ENCODE results near the gene RCC2. TPM values are rescaled to one million over a fixed set of nuclear protein-coding genes. Genes with fewer than 3 reads are reported as not detected.
"Not testable (repeated sequence)": the region's sequence is repeated elsewhere in the genome, so short reads cannot be mapped to it uniquely, and the experiment has no call there.

Gene RCC2
- total and polyA plus RNA-seq, 2 of the 4 experiments (the other 2 are of a cell fraction), result 24.0 to 38.9 TPM

GRCh38 chr1:17407786-17408514 is 31.5 kb downstream of the RCC2 start:
- H2BK20ac ChIP-seq (ENCODE audit: low read depth, low read length); POLR2A ChIA-PET (ENCODE audit: unreplicated experiment); dilution Hi-C loops (cut with HindIII; ENCODE audit: low sequenced_read_pairs, unreplicated experiment); ATAC-seq (ENCODE audit: low read depth); H3K18ac ChIP-seq (ENCODE audit: low read depth, low read length); H3K9me1 ChIP-seq (ENCODE audit: insufficient read depth, low read length); H4K5ac ChIP-seq (ENCODE audit: low read depth, low read length); H3K4me1 ChIP-seq (ENCODE audit: control insufficient read depth, insufficient read depth, low read length); H3K4ac ChIP-seq (ENCODE audit: low read depth, low read length); H4K91ac ChIP-seq (ENCODE audit: insufficient read depth, low read depth, low read length); H3K27me3 ChIP-seq (ENCODE audit: control insufficient read depth, insufficient read depth, low read length); H2BK5ac ChIP-seq (ENCODE audit: low read depth, low read length, poor library complexity, severe bottlenecking); H3K27ac ChIP-seq (ENCODE audit: insufficient read depth, low read length); H3K14ac ChIP-seq (replicated peaks; ENCODE audit: low read depth, low read length); H2AK5ac ChIP-seq (ENCODE audit: low read depth, low read length); H2AK9ac ChIP-seq (replicated peaks; ENCODE audit: low read depth, low read length, poor library complexity); CTCF ChIA-PET; H2BK120ac ChIP-seq (ENCODE audit: low read depth, low read length); H3K9me3 ChIP-seq (ENCODE audit: control insufficient read depth, insufficient read depth, low read length); BruUV-seq (replicated peaks); H3K4me3 ChIP-seq (ENCODE audit: insufficient read depth, low read depth, low read length); H3K9ac ChIP-seq (ENCODE audit: low read depth, low read length); H2BK15ac ChIP-seq (ENCODE audit: low read depth, low read length); H3K56ac ChIP-seq (ENCODE audit: extremely low read depth, insufficient read depth, low read length); H3K23ac ChIP-seq (ENCODE audit: low read depth, low read length); H3K4me2 ChIP-seq (ENCODE audit: low read depth, low read length); DNase-seq; H2AFZ ChIP-seq (replicated peaks; ENCODE audit: low read length, poor library complexity); H4K8ac ChIP-seq (ENCODE audit: low read depth in 2 of 2, low read length in 2 of 2): not testable (repeated sequence)
- Histone ChIP-seq H3K79me1 (ENCODE audit: low read depth in 1 of 2, low read length in 2 of 2) (peaks cover 0 to 26% of the 10 kb centered on the region in 2 experiments; a peak in 3 of 4 replicates), H3K36me3 (ENCODE audit: control insufficient read depth, insufficient read depth, low read length) (peaks cover 41% of the 10 kb centered on the region), H4K20me1 (ENCODE audit: insufficient read depth, low read length) (peaks cover 14% of the 10 kb centered on the region)
- in situ Hi-C loops (cut with MboI; ENCODE audit: low sequenced_read_pairs) (loop anchor here (5.0 kb wide), 2 partner anchors 281 to 346 kb away; no protein-coding TSS in a partner anchor), intact Hi-C loops (cut with micrococcal nuclease) (loop anchor here (5.0 kb wide), 1 partner anchor 171 kb away; no protein-coding TSS in a partner anchor)
- WGBS, 2 experiments (ENCODE audit: extremely low coverage in 2 of 2, insufficient read length in 1 of 2), result 96% methylated on average over 9 of the region's 30 CpGs; no CpG with 5 or more reads in 1 of the 2 experiments

- peaks cover 31% of the 10 kb centered on the region for H3K36me3 ChIP-seq (ENCODE audit: control insufficient read depth, insufficient read depth, low read length)
- H3K9ac ChIP-seq (ENCODE audit: low read depth, low read length); POLR2A ChIA-PET (ENCODE audit: unreplicated experiment); H2AK5ac ChIP-seq (ENCODE audit: low read depth, low read length); H2BK15ac ChIP-seq (ENCODE audit: low read depth, low read length); H3K9me3 ChIP-seq (ENCODE audit: control insufficient read depth, insufficient read depth, low read length); H3K9me1 ChIP-seq (ENCODE audit: insufficient read depth, low read length); H3K56ac ChIP-seq (ENCODE audit: extremely low read depth, insufficient read depth, low read length); H2AK9ac ChIP-seq (replicated peaks; ENCODE audit: low read depth, low read length, poor library complexity); H3K14ac ChIP-seq (replicated peaks; ENCODE audit: low read depth, low read length); H2AFZ ChIP-seq (replicated peaks; ENCODE audit: low read length, poor library complexity); H2BK120ac ChIP-seq (ENCODE audit: low read depth, low read length); H3K27me3 ChIP-seq (ENCODE audit: control insufficient read depth, insufficient read depth, low read length); H3K27ac ChIP-seq (ENCODE audit: insufficient read depth, low read length); H3K4me3 ChIP-seq (ENCODE audit: insufficient read depth, low read depth, low read length); H3K4me1 ChIP-seq (ENCODE audit: control insufficient read depth, insufficient read depth, low read length); H4K5ac ChIP-seq (ENCODE audit: low read depth, low read length); H3K4me2 ChIP-seq (ENCODE audit: low read depth, low read length); H3K23ac ChIP-seq (ENCODE audit: low read depth, low read length); H4K91ac ChIP-seq (ENCODE audit: insufficient read depth, low read depth, low read length); H3K4ac ChIP-seq (ENCODE audit: low read depth, low read length); H2BK5ac ChIP-seq (ENCODE audit: low read depth, low read length, poor library complexity, severe bottlenecking); H4K8ac ChIP-seq (ENCODE audit: low read depth in 2 of 2, low read length in 2 of 2); dilution Hi-C loops (cut with HindIII; ENCODE audit: low sequenced_read_pairs, unreplicated experiment); H2BK20ac ChIP-seq (ENCODE audit: low read depth, low read length); H3K18ac ChIP-seq (ENCODE audit: low read depth, low read length); DNase-seq; CTCF ChIA-PET; ATAC-seq (ENCODE audit: low read depth): not testable (repeated sequence)
- peaks cover 0 to 19% of the 10 kb centered on the region in 2 experiments; a peak in 2 of 4 replicates for H3K79me1 ChIP-seq (ENCODE audit: low read depth in 1 of 2, low read length in 2 of 2)
- WGBS, 2 experiments (ENCODE audit: extremely low coverage in 2 of 2, insufficient read length in 1 of 2), result 80% methylated on average over 7 of the region's 16 CpGs; no CpG with 5 or more reads in 1 of the 2 experiments
- peaks cover 14% of the 10 kb centered on the region for H4K20me1 ChIP-seq (ENCODE audit: insufficient read depth, low read length)
- intact Hi-C loops (cut with micrococcal nuclease) (loop anchor here (1.0 to 5.0 kb wide), 2 partner anchors 170 to 282 kb away; no protein-coding TSS in a partner anchor), in situ Hi-C loops (cut with MboI; ENCODE audit: low sequenced_read_pairs) (loop anchor here (5.0 kb wide), 2 partner anchors 280 to 345 kb away; no protein-coding TSS in a partner anchor)
- BruUV-seq (replicated peaks), result TSS peak; percentile 70
These were observed 32.6 kb downstream of the RCC2 start for GRCh38 chr1:17406760-17407475.
